ENCODE measurements around the gene CXCR4. TPM values are rescaled to one million over a fixed set of nuclear protein-coding genes. Genes with fewer than 3 reads are reported as not detected.

The CXCR4 gene
- total RNA-seq, 1 experiment from 2014 or later, result 1.1 TPM

GRCh38 chr2:136125236-136125635 lies 7.3 kb upstream of the CXCR4 start:
- ATAC-seq (no peak), DNase-seq (ENCODE audit: low read depth, low spot score) (no peak)
- no peak for TF ChIP-seq SIN3A (IDR thresholded peaks at IDR 0.05; ENCODE audit: borderline replicate concordance, insufficient read depth, low read depth, low read length)
- no peak for TF ChIP-seq REST (IDR thresholded peaks at IDR 0.05; ENCODE audit: insufficient read depth in 1 of 2, low read depth in 2 of 2, low read length in 1 of 2)
- no peak for TF ChIP-seq CTCF (IDR thresholded peaks at IDR 0.05)
- no peak for TF ChIP-seq POLR2AphosphoS5 (IDR thresholded peaks at IDR 0.05; ENCODE audit: low read depth, low read length)
- no peak for TF ChIP-seq TCF7L2 (IDR thresholded peaks at IDR 0.05; ENCODE audit: low read depth, low read length)
- Histone ChIP-seq H3K27ac (ENCODE audit: low read length) (no peak overlapping the region), H3K36me3 (ENCODE audit: control insufficient read depth, insufficient read depth, low read length) (no peaks in the 10 kb centered on the region), H3K27me3 (ENCODE audit: control insufficient read depth, insufficient read depth, low read length) (peaks cover 24% of the 10 kb centered on the region), H3K4me3 (ENCODE audit: low read depth in 2 of 2, low read length in 2 of 2) (no peak overlapping the region), H3K4me1 (ENCODE audit: control insufficient read depth, insufficient read depth, low read length) (no peaks in the 10 kb centered on the region), H3K9me3 (ENCODE audit: control insufficient read depth, insufficient read depth, low read depth, low read length) (no peaks in the 10 kb centered on the region)
- BruUV-seq (replicated peaks), result no TSS peak
- intact Hi-C loops (cut with micrococcal nuclease; ENCODE audit: unreplicated experiment) (loop anchor here (10.0 kb wide), 1 partner anchor 250 kb away; no protein-coding TSS in a partner anchor), in situ Hi-C loops (cut with HindIII; ENCODE audit: low pct_unique_long_range_greater_than_20kb, low sequenced_read_pairs) (no loop called here)
- POLR2A ChIA-PET, result no interaction called here
- CTCF ChIA-PET, result no interaction called here

- no peak overlapping the region for H3K27ac ChIP-seq (ENCODE audit: low read length)
- POLR2A ChIA-PET, result no interaction called here
- no TSS peak for BruUV-seq (replicated peaks)
- intact Hi-C loops (cut with micrococcal nuclease; ENCODE audit: unreplicated experiment) (loop anchor here (10.0 kb wide), 1 partner anchor 250 kb away; no protein-coding TSS in a partner anchor), in situ Hi-C loops (cut with HindIII; ENCODE audit: low pct_unique_long_range_greater_than_20kb, low sequenced_read_pairs) (no loop called here)
- TF ChIP-seq SIN3A (IDR thresholded peaks at IDR 0.05; ENCODE audit: borderline replicate concordance, insufficient read depth, low read depth, low read length) (no peak), REST (IDR thresholded peaks at IDR 0.05; ENCODE audit: insufficient read depth in 1 of 2, low read depth in 2 of 2, low read length in 1 of 2) (no peak), TCF7L2 (IDR thresholded peaks at IDR 0.05; ENCODE audit: low read depth, low read length) (no peak)
- H3K9me3 ChIP-seq (ENCODE audit: control insufficient read depth, insufficient read depth, low read depth, low read length), result no peaks in the 10 kb centered on the region
- H3K27me3 ChIP-seq (ENCODE audit: control insufficient read depth, insufficient read depth, low read length), result peaks cover 29% of the 10 kb centered on the region
- no peaks in the 10 kb centered on the region for H3K4me1 ChIP-seq (ENCODE audit: control insufficient read depth, insufficient read depth, low read length)
- no peak for ATAC-seq
- H3K36me3 ChIP-seq (ENCODE audit: control insufficient read depth, insufficient read depth, low read length), result no peaks in the 10 kb centered on the region
- no peak for DNase-seq (ENCODE audit: low read depth, low spot score)
- CTCF ChIA-PET, result no interaction called here
- no peak overlapping the region for H3K4me3 ChIP-seq (ENCODE audit: low read depth in 2 of 2, low read length in 2 of 2)
Measured at GRCh38 chr2:136124805-136125204, 6.9 kb upstream of the CXCR4 start.
